HG03139 (cell line): ENCODE measurements around the gene XRCC6.
A peak's percentile ranks its signal among the peaks of the same experiment; 100 is the strongest.
"Not testable (repeated sequence)": the region's sequence is repeated elsewhere in the genome, so short reads cannot be mapped to it uniquely, and the experiment has no call there.

ENCODE experiments used
- ATAC-seq: cut with Tn5 transposase; IDR thresholded peaks from one replicate; pipeline ENCODE4 v1.9.1; 2021; ENCODE audit not compliant: unreplicated experiment

XRCC6 gene

GRCh38 chr22:41683052-41683451, 62.0 kb downstream of the XRCC6 start:
- no peak for ATAC-seq

- no peak for ATAC-seq
Observed at GRCh38 chr22:41683616-41684015, 62.5 kb downstream of the XRCC6 start.

GRCh38 chr22:41684194-41684593, 63.1 kb downstream of the XRCC6 start:
- ATAC-seq: no peak

GRCh38 chr22:41686890-41687289, 65.8 kb downstream of the XRCC6 start:
- not testable (repeated sequence) for ATAC-seq

GRCh38 chr22:41687901-41688364, 66.8 kb downstream of the XRCC6 start:
- ATAC-seq: no peak

- ATAC-seq: peak; percentile 75
Observed at GRCh38 chr22:41688365-41689211, 67.5 kb downstream of the XRCC6 start, which contains the start of gene SNU13. SNU13 (minus strand) TSS chr22:41688867; CDS start chr22:41688796, 71 bp downstream.

- no peak for ATAC-seq
Observed at GRCh38 chr22:41690476-41690875, 69.4 kb downstream of the XRCC6 start.

GRCh38 chr22:41695211-41695610, 74.1 kb downstream of the XRCC6 start:
- ATAC-seq: no peak

- no peak for ATAC-seq
Observed at GRCh38 chr22:41696703-41697102, 75.6 kb downstream of the XRCC6 start.

GRCh38 chr22:41697126-41697775, 76.2 kb downstream of the XRCC6 start:
- ATAC-seq: no peak

GRCh38 chr22:41699264-41700107, 78.4 kb downstream of the XRCC6 start, which contains the start of gene MEI1:
MEI1 (plus strand) TSS chr22:41699503; CDS start chr22:41699539, 36 bp downstream.
- ATAC-seq: no peak

- no peak for ATAC-seq
Observed at GRCh38 chr22:41700108-41700364, 78.9 kb downstream of the XRCC6 start.

GRCh38 chr22:41702763-41703162, 81.7 kb downstream of the XRCC6 start:
- no peak for ATAC-seq

GRCh38 chr22:41709341-41709740, 88.2 kb downstream of the XRCC6 start:
- no peak for ATAC-seq

- no peak for ATAC-seq
Observed at GRCh38 chr22:41713004-41713403, 91.9 kb downstream of the XRCC6 start.
